Astrocyte of the spinal cord (primary cell): Measurements from ENCODE around the gene RUNDC3A.

Source experiments
- DNase-seq: peaks from one replicate; pipeline ENCODE4 v3.0.0; 2011; ENCODE audit warnings: low read depth, low spot score
- H3K4me3 ChIP-seq: 2 replicates; pipeline ENCODE4 v1.5.1; 2011; ENCODE audit warnings: low read depth, mild to moderate bottlenecking, low read length, moderate library complexity
- CTCF ChIP-seq: IDR thresholded peaks from 2 replicates; pipeline ENCODE4 v1.5.1; 2012; ENCODE audit warnings: low read depth, mild to moderate bottlenecking, low read length, inconsistent platforms
- in situ Hi-C: cut with HindIII; loops from 2 replicates; pipeline ENCODE4 v1.10.0; 2017; ENCODE audit warnings: low sequenced_read_pairs

RUNDC3A gene

GRCh38 chr17:44267165-44267455, 41.3 kb upstream of the RUNDC3A start:
- in situ Hi-C loops = no loop called here
- no peak for TF ChIP-seq CTCF
- no peak for DNase-seq
- no peak overlapping the region for H3K4me3 ChIP-seq

GRCh38 chr17:44267818-44268490, 40.4 kb upstream of the RUNDC3A start, which contains the start of gene SLC4A1:
Gene SLC4A1 (minus strand): TSS chr17:44268135. CDS start chr17:44262866, 5,269 bp downstream.
- in situ Hi-C loops = no loop called here
- H3K4me3 ChIP-seq = no peak within 1 kb of the TSS
- TF ChIP-seq CTCF = no peak
- no peak for DNase-seq

GRCh38 chr17:44268709-44269534, 39.5 kb upstream of the RUNDC3A start:
- TF ChIP-seq CTCF = no peak
- in situ Hi-C loops = no loop called here
- H3K4me3 ChIP-seq = no peak overlapping the region
- no peak for DNase-seq

- TF ChIP-seq CTCF = no peak
- DNase-seq = no peak
- in situ Hi-C loops = no loop called here
- no peak overlapping the region for H3K4me3 ChIP-seq
These were observed 38.7 kb upstream of the RUNDC3A start for GRCh38 chr17:44269535-44270240.

- in situ Hi-C loops = no loop called here
- no peak for DNase-seq
- no peak overlapping the region for H3K4me3 ChIP-seq
- TF ChIP-seq CTCF = no peak
These were observed 36.0 kb upstream of the RUNDC3A start for GRCh38 chr17:44272321-44272951.

- in situ Hi-C loops = no loop called here
These were observed 35.4 kb upstream of the RUNDC3A start for GRCh38 chr17:44272954-44273353.

More at GRCh38 chr17:44272954-44273353, 35.4 kb upstream of the RUNDC3A start:
- DNase-seq = no peak
- no peak overlapping the region for H3K4me3 ChIP-seq
- TF ChIP-seq CTCF = no peak
